Ovary (tissue), 9 donors: ENCODE results near the gene IRF1. TPM values are rescaled to one million over a fixed set of nuclear protein-coding genes. Genes with fewer than 3 reads are reported as not detected.

Source experiments
- DNase-seq, 5 donors: peaks; one replicate each; pipeline ENCODE4 v3.0.0-alpha.2; 2019 to 2020
- H3K27ac ChIP-seq, 2 donors: fragments of 200-600 bp; one replicate each; pipeline versions ENCODE4 v1.5.1 to v1.8.0; 2019 to 2022
- H3K27me3 ChIP-seq: fragments of 200-600 bp; one replicate; pipeline ENCODE4 v1.8.0; 2022
- H3K36me3 ChIP-seq: fragments of 200-600 bp; sonication (generic); one replicate; pipeline ENCODE4 v1.5.1; 2019
- H3K4me1 ChIP-seq: one replicate; pipeline ENCODE4 v1.8.1; 2013; ENCODE audit warnings: mild to moderate bottlenecking, moderate library complexity; ENCODE audit not compliant: insufficient read depth
- H3K4me3 ChIP-seq: fragments of 200-600 bp; sonication (generic); one replicate; pipeline ENCODE4 v1.5.1; 2017
- H3K9me3 ChIP-seq, 2 donors: fragments of 200-600 bp in 1 of 2; sonication (generic) in 1 of 2; one replicate each; pipeline versions ENCODE4 v1.5.1 to v1.8.1; 2013 to 2019; ENCODE audit warnings: mild to moderate bottlenecking in 1 of 2, moderate library complexity in 1 of 2
- EP300 ChIP-seq: sonication (generic); formaldehyde crosslinking; IDR thresholded peaks from one replicate; pipeline ENCODE4 v1.6.1; 2017; ENCODE audit warnings: antibody characterized with exemption
- POLR2A ChIP-seq: fragments of 450-650 bp; IDR thresholded peaks from one replicate; pipeline ENCODE4 v1.6.1; 2017; ENCODE audit warnings: antibody characterized with exemption, mild to moderate bottlenecking, moderate library complexity
- WGBS, 3 donors: extraction: QIAGEN DNeasy Blood & Tissue Kit in 1 of 3; methylation state at CpG; one replicate each; pipeline versions ENCODE4 v1.1.5 to v1.1.7; 2013 to 2017; 5-methylcytosine and 5-hydroxymethylcytosine counted together
- intact Hi-C, 4 donors: fragments of 100-400 bp; cut with DNase I; formaldehyde crosslinking; loops; one replicate each; pipeline versions ENCODE4 v1.11.0 to v1.15.1; 2022 to 2023
- polyA plus RNA-seq, 2 donors: library from polyadenylated mRNA; stranded (reverse); fragments of 200-250 nt in 1 of 2; fragments of 350-450 nt in 1 of 2; fragmentation: Illumina TruSeq in 1 of 2; extraction: RNeasy Lipid Tissue Mini Kit (QIAGEN cat#74804) in 1 of 2; gene quantifications; one replicate each; pipeline ENCODE4 v1.2.3, GENCODE V29; 2013 to 2014
- total RNA-seq, 7 donors: library from RNA; depleted of rRNA in 2 of 7; stranded (reverse); fragments of >200 nt in 2 of 7; fragmentation: NEBNext Ultra II Directional in 3 of 7; extraction: Animal tissue kit (Norgen Biotek cat#: 25700) in 3 of 7; gene quantifications; one replicate each; pipeline versions ENCODE4 v1.1.0 to v1.2.4, GENCODE V29; 2016 to 2023
- TF ChIP-seq, protein P1 (sequence below), 3 donors: fragments of 450-650 bp in 2 of 3; fragments of 200-600 bp in 1 of 3; IDR thresholded peaks; one replicate each; pipeline versions ENCODE4 v1.5.1 to v1.8.0; 2016 to 2022; ENCODE audit warnings: antibody characterized with exemption in 3 of 3, mild to moderate bottlenecking in 1 of 3
- donor health status: DM: no; HTN: no; CAD: no; lungs with moderate emphysema.
- donor health status: DM: no; HTN: no; CAD: no.
- donor health status: Bipolar disorder and iron deficiency.
- donor health status: DM: yes; HTN: yes; CAD: no.
- donor health status: DM: no; HTN: no; CAD: no.
- donor health status: DM: yes; HTN: yes; CAD: no.

IRF1 gene
- total and polyA plus RNA-seq, 9 donors = 17.3 to 126 (median 26.7) TPM

DNA sequence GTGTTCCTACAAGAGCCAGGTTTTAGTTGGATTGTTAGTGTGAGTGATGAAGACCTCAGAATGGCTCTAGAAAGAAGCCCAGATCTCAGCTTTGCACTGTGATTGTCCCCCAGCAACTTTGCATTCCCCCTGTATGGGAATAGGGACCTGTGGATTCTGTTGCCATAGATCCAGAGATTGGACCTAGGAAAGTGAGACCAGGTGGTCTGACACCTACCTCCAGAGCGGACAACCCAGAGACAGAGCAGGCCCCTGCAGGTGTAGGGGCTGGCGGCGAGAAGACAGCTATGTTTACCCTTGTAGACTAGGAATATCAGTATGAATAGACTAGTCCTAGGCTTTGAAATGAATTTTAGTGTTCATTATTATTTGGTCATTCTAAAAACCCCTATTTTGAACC is 53.6 kb downstream of the IRF1 start:
- Histone ChIP-seq H3K4me3 (no peak overlapping the region), H3K36me3 (no peaks in the 10 kb centered on the region), H3K4me1 (peaks cover 27% of the 10 kb centered on the region), H3K9me3 (no peaks in the 10 kb centered on the region), H3K27ac (peak overlapping the region in 1 of 2 donors; percentile 72), H3K27me3 (no peaks in the 10 kb centered on the region)
- TF ChIP-seq EP300 (no peak), POLR2A (no peak)
- TF ChIP-seq, protein P1, sequence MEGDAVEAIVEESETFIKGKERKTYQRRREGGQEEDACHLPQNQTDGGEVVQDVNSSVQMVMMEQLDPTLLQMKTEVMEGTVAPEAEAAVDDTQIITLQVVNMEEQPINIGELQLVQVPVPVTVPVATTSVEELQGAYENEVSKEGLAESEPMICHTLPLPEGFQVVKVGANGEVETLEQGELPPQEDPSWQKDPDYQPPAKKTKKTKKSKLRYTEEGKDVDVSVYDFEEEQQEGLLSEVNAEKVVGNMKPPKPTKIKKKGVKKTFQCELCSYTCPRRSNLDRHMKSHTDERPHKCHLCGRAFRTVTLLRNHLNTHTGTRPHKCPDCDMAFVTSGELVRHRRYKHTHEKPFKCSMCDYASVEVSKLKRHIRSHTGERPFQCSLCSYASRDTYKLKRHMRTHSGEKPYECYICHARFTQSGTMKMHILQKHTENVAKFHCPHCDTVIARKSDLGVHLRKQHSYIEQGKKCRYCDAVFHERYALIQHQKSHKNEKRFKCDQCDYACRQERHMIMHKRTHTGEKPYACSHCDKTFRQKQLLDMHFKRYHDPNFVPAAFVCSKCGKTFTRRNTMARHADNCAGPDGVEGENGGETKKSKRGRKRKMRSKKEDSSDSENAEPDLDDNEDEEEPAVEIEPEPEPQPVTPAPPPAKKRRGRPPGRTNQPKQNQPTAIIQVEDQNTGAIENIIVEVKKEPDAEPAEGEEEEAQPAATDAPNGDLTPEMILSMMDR (IDR thresholded peaks at IDR 0.05) = no peak
- DNase-seq = peak in 1 of 5 donors; percentile 8
- intact Hi-C loops = no loop called here
- 88 to 95% (median 95%) methylated on average over 3 of the region's 3 CpGs for WGBS, 3 donors

DNA sequence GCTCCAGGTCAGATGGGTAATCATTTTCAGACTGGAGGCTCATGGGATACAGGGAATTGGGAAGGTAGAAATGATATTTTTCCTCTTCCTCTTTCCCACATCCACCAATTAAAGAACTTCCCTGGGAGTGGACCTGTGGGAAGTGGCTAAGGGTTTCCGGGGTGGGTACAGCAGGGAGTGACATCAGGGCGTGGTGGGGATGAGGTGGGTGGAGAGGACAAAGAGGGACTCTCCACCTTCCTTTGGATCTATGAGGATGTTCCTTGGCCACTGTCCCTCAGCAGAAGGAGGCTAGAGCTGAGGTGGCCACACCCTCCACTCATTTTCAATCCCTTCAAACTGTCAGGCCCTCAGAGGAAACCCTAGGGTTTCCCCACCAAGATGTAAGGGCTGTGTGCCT is 54.7 kb downstream of the IRF1 start:
- H3K4me3 ChIP-seq = no peak overlapping the region
- 90 to 97% (median 96%) methylated on average over 2 of the region's 2 CpGs for WGBS, 3 donors
- TF ChIP-seq, protein P1 (IDR thresholded peaks at IDR 0.05) = no peak
- no peak for TF ChIP-seq EP300
- no peak for TF ChIP-seq POLR2A
- H3K27me3 ChIP-seq = no peaks in the 10 kb centered on the region
- H3K36me3 ChIP-seq = no peaks in the 10 kb centered on the region
- intact Hi-C loops = no loop called here
- peaks cover 27% of the 10 kb centered on the region for H3K4me1 ChIP-seq
- H3K9me3 ChIP-seq = no peaks in the 10 kb centered on the region
- H3K27ac ChIP-seq = no peak overlapping the region
- peak in 1 of 5 donors; percentile 6 for DNase-seq

DNA sequence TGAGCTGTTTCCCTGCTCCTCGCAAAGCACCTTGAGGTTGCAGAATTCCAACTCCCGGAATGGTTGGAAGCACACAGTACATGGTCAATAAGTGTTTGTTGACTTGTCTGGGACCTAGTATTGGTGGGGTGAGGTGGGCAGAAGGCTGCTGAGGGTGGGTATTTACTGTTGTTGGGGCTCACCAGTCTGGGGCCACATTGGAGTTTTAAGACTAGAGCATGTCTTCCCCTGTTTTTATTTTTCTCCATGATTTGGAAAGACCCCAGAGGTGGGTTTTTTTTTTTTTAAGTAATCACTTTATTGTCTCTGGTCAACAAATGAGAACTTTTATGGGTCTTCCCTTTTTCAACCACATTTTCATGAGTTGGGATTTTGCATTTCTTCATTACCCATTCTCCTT is 55.1 kb downstream of the IRF1 start:
- no peak overlapping the region for H3K27ac ChIP-seq
- no peaks in the 10 kb centered on the region for H3K9me3 ChIP-seq
- peaks cover 27% of the 10 kb centered on the region for H3K4me1 ChIP-seq
- H3K4me3 ChIP-seq = no peak overlapping the region
- intact Hi-C loops = no loop called here
- TF ChIP-seq, protein P1 (IDR thresholded peaks at IDR 0.05) = no peak
- WGBS, 3 donors = 96 to 98% (median 97%) methylated on average over 2 of the region's 2 CpGs
- no peaks in the 10 kb centered on the region for H3K27me3 ChIP-seq
- DNase-seq = no peak
- H3K36me3 ChIP-seq = no peaks in the 10 kb centered on the region

DNA sequence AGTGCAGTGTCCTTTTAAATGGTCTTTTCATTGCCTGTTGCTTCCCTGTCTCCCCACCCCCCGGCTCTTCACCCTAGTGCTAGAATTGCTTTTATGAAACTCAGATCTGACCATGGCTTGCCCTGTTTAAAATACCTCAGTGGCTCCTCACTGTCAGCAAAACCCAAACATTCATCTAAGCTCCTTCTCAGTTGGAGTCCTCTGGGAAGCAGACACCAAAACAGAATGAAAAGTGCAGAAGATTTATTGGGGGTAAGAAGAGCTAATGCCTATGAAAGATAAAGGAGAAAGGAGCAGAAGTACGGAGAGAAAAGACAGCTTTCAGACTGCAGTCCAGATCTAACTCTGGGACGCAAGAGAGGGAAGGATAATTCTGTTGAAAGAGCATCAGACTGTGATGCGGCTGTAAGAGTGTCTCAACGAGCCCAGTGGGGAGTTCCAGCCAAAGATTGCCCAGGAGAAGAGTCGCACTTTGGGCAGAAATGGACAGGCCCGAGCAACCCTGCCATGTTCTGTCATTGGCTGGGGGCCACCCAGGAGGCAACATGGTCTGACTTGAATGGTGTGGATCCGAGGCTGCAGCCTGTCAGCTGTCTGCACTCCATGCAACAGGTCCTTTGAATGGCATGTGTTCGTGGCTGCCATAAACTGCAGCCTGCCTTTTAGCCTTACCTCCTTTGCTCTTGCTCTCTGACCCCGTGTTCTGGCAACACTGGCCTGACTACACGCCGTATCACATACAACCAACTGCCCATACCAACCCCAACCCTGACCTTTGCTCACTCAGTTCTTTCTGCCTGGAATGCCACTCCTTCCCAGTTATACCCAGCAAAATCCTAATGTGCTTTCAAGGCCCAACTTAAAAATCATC is 55.9 kb downstream of the IRF1 start:
- H3K4me3 ChIP-seq = no peak overlapping the region
- no peaks in the 10 kb centered on the region for H3K27me3 ChIP-seq
- no peak overlapping the region for H3K27ac ChIP-seq
- peaks cover 26% of the 10 kb centered on the region for H3K4me1 ChIP-seq
- no peaks in the 10 kb centered on the region for H3K36me3 ChIP-seq
- H3K9me3 ChIP-seq = no peaks in the 10 kb centered on the region
- DNase-seq = peak in 1 of 5 donors; percentile 15
- TF ChIP-seq, protein P1 (IDR thresholded peaks at IDR 0.05) = no peak
- TF ChIP-seq EP300 = no peak
- TF ChIP-seq POLR2A = no peak
- intact Hi-C loops = no loop called here
- 27 to 59% (median 38%) methylated on average over 12 of the region's 12 CpGs for WGBS, 3 donors
